Parathyroid adenoma (tissue), 2 donors: ENCODE results near the gene MED13.

Experiments
- H2AFZ ChIP-seq: fragments of 300-600 bp; sonication (generic); one replicate; pipeline ENCODE4 v1.7.0; 2017; ENCODE audit warnings: antibody characterized with exemption, mild to moderate bottlenecking
- H3K27ac ChIP-seq: fragments of 300-600 bp; sonication (generic); one replicate; pipeline ENCODE4 v1.7.0; 2017
- H3K27me3 ChIP-seq: fragments of 300-600 bp; sonication (generic); one replicate; pipeline ENCODE4 v1.7.0; 2017; ENCODE audit warnings: low read length; ENCODE audit not compliant: control insufficient read depth, insufficient read depth
- H3K36me3 ChIP-seq: fragments of 300-600 bp; sonication (generic); one replicate; pipeline ENCODE4 v1.7.0; 2017; ENCODE audit warnings: low read length; ENCODE audit not compliant: control insufficient read depth, insufficient read depth
- H3K4me1 ChIP-seq: fragments of 300-600 bp; sonication (generic); one replicate; pipeline ENCODE4 v1.7.0; 2017; ENCODE audit warnings: control low read depth
- H3K4me2 ChIP-seq: fragments of 300-600 bp; sonication (generic); one replicate; pipeline ENCODE4 v1.7.0; 2017; ENCODE audit warnings: low read length
- H3K4me3 ChIP-seq: fragments of 300-600 bp; sonication (generic); one replicate; pipeline ENCODE4 v1.7.0; 2017; ENCODE audit warnings: low read depth, low read length
- H3K79me2 ChIP-seq: fragments of 300-600 bp; sonication (generic); one replicate; pipeline ENCODE4 v1.7.0; 2017; ENCODE audit warnings: control low read depth
- H3K9ac ChIP-seq: fragments of 300-600 bp; sonication (generic); one replicate; pipeline ENCODE4 v1.7.0; 2017; ENCODE audit warnings: mild to moderate bottlenecking
- H3K9me3 ChIP-seq: fragments of 300-600 bp; sonication (generic); one replicate; pipeline ENCODE4 v1.7.0; 2017; ENCODE audit warnings: low read length; ENCODE audit not compliant: control insufficient read depth
- CTCF ChIP-seq: fragments of 300-600 bp; sonication (generic); IDR thresholded peaks from one replicate; pipeline ENCODE4 v1.7.0; 2017; ENCODE audit warnings: antibody characterized with exemption, mild to moderate bottlenecking
- donor health status: primary hyperparathyroidism.

MED13 gene

DNA sequence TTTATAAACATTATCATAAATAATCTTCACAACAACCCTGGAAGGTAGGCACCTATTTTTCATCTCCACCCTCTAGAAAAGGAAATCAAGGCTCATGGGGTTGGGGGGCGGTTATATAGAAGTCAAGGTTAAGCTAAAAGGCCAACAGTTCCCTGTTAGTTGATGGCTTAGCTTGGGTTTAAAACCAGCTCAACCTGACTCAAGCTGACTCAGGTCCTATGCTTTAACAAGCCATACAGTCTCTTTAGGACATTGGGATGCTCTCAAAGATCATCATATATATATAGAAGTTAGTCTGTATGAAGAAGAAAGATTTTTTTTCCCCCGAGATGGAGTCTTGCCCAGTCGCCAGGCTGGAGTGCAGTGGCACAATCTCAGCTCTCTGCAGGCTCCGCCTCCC is 44.8 kb upstream of the MED13 start:
- H3K79me2 ChIP-seq = no peaks in the 10 kb centered on the region

DNA sequence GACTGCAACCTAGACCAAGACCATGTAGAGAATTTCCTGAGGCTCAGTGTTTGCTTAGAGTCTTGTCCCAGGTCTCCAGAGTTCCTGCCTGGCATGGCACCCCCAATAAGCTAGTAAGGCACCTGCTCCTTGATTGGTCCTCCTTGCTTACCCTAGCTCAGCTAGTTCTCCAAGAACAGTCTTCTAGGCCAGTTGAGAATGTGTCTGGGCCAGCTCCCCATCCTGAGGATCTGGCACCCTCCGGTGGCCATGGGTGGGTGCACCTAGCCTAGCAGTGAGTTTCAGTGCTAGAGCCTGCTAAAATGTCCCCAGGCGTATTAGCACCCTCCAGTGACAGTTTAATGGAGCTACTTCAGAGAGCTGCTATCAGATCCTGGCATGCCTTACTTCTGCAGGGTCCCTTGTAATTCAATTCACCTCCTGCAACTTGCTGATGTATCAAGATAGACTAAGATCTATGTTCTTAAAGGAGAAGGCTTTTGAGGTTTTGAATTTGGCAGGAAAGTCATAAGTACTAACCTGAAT is 44.4 kb upstream of the MED13 start:
- Histone ChIP-seq H3K4me1 (no peaks in the 10 kb centered on the region), H3K4me3 (no peak overlapping the region), H3K79me2 (no peaks in the 10 kb centered on the region), H3K9me3 (no peaks in the 10 kb centered on the region), H3K36me3 (no peaks in the 10 kb centered on the region), H3K27ac (no peak overlapping the region), H2AFZ (no peak overlapping the region), H3K4me2 (no peak overlapping the region), H3K9ac (no peak overlapping the region), H3K27me3 (no peaks in the 10 kb centered on the region)
- TF ChIP-seq CTCF = peak; percentile 44

More for the DNA sequence above, 44.8 kb upstream of the MED13 start:
- no peak overlapping the region for H3K9ac ChIP-seq
- TF ChIP-seq CTCF = no peak
- no peaks in the 10 kb centered on the region for H3K9me3 ChIP-seq
- H3K4me3 ChIP-seq = no peak overlapping the region
- H3K27ac ChIP-seq = no peak overlapping the region
- H3K36me3 ChIP-seq = no peaks in the 10 kb centered on the region
- no peak overlapping the region for H2AFZ ChIP-seq
- no peaks in the 10 kb centered on the region for H3K27me3 ChIP-seq
- H3K4me2 ChIP-seq = no peak overlapping the region
- H3K4me1 ChIP-seq = no peaks in the 10 kb centered on the region

GRCh38 chr17:62105861-62106260 is 40.8 kb upstream of the MED13 start:
- no peaks in the 10 kb centered on the region for H3K4me1 ChIP-seq
- no peak overlapping the region for H3K9ac ChIP-seq
- no peak for TF ChIP-seq CTCF
- H3K79me2 ChIP-seq = no peaks in the 10 kb centered on the region
- H3K36me3 ChIP-seq = no peaks in the 10 kb centered on the region
- H2AFZ ChIP-seq = no peak overlapping the region
- H3K4me2 ChIP-seq = no peak overlapping the region
- H3K27me3 ChIP-seq = no peaks in the 10 kb centered on the region
- no peaks in the 10 kb centered on the region for H3K9me3 ChIP-seq
- no peak overlapping the region for H3K27ac ChIP-seq
- no peak overlapping the region for H3K4me3 ChIP-seq

DNA sequence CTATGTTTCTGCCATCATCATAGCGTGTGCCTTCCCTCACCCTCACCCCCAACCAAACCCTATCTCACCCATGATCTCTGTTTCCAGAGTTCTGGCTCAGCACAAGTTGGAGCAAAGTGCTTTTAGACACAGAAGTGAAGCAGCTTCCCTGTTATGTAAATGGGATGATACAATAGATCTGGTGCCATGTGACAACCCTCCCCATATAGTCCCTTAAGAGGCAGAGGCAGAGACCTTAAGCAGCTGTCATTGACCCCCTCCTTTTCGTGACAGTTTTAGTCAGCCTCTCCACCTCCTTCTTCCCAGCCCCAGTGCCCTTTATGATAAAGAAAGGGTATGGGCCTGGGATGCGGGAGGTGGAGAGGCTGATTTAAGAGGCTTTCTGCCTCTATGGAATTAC is 40.3 kb upstream of the MED13 start:
- Histone ChIP-seq H3K36me3 (no peaks in the 10 kb centered on the region), H3K9me3 (no peaks in the 10 kb centered on the region), H3K79me2 (no peaks in the 10 kb centered on the region), H2AFZ (no peak overlapping the region), H3K27me3 (no peaks in the 10 kb centered on the region), H3K27ac (no peak overlapping the region), H3K4me1 (no peaks in the 10 kb centered on the region), H3K4me3 (no peak overlapping the region), H3K4me2 (no peak overlapping the region), H3K9ac (no peak overlapping the region)
- TF ChIP-seq CTCF = no peak

DNA sequence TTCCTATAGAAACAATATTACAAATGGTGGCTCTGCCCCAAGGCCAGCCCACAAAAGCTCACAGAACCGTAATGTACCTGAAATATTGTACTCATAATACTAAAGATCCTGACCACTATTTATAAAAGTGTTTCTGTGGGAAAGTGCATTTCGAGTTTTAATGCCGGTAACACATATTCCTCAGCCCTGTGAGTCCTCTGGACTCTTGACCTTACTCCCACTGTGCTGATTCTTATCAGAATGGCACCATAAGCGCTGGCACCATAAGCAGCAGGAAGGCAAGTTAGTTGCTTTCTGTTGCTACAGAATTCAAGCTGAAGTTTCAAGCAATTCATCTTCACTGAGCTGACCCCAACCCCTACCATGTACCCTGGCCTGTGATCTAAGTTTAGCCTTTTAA is 36.4 kb upstream of the MED13 start:
- H3K36me3 ChIP-seq = no peaks in the 10 kb centered on the region

More for the DNA sequence above, 36.4 kb upstream of the MED13 start:
- Histone ChIP-seq H3K4me2 (no peak overlapping the region), H3K9ac (no peak overlapping the region), H3K79me2 (no peaks in the 10 kb centered on the region), H3K4me3 (no peak overlapping the region), H3K27me3 (no peaks in the 10 kb centered on the region), H3K27ac (no peak overlapping the region), H3K4me1 (no peaks in the 10 kb centered on the region), H2AFZ (no peak overlapping the region), H3K9me3 (no peaks in the 10 kb centered on the region)
- no peak for TF ChIP-seq CTCF
